H9 (cell line): ENCODE measurements around the gene KAZALD1. TPM values are rescaled to one million over a fixed set of nuclear protein-coding genes. Genes with fewer than 3 reads are reported as not detected.

Source experiments
- DNase-seq: peaks from one replicate; pipeline ENCODE4 v3.0.0-alpha.2; 2017
- H2AFZ ChIP-seq: one replicate; pipeline ENCODE4 v1.6.1; 2013; ENCODE audit warnings: mild to moderate bottlenecking, low read length, control low read depth, moderate library complexity
- H2AK5ac ChIP-seq: 2 replicates; pipeline ENCODE4 v1.6.1; 2013; ENCODE audit warnings: low read length, control low read depth, mixed read lengths; ENCODE audit not compliant: insufficient read length
- H2BK120ac ChIP-seq: one replicate; pipeline ENCODE4 v1.6.1; 2013; ENCODE audit warnings: low read depth, mild to moderate bottlenecking, low read length, control low read depth, inconsistent platforms; ENCODE audit not compliant: poor library complexity, severe bottlenecking
- H2BK12ac ChIP-seq: 2 replicates; pipeline ENCODE4 v1.6.1; 2013; ENCODE audit warnings: low read length, control low read depth, mixed read lengths, low read depth; ENCODE audit not compliant: insufficient read length
- H2BK15ac ChIP-seq: 2 replicates; pipeline ENCODE4 v1.6.1; 2013; ENCODE audit warnings: low read depth, low read length, control low read depth
- H2BK20ac ChIP-seq: one replicate; pipeline ENCODE4 v1.6.1; 2013; ENCODE audit warnings: low read depth, mild to moderate bottlenecking, low read length, control low read depth, inconsistent platforms; ENCODE audit not compliant: poor library complexity, severe bottlenecking
- H2BK5ac ChIP-seq: 2 replicates; pipeline ENCODE4 v1.6.1; 2013; ENCODE audit warnings: low read length, control low read depth, mixed read lengths; ENCODE audit not compliant: insufficient read length
- H3K14ac ChIP-seq: 2 replicates; pipeline ENCODE4 v1.6.1; 2013; ENCODE audit warnings: low read length, control low read depth; ENCODE audit not compliant: insufficient read depth
- H3K18ac ChIP-seq: 2 replicates; pipeline ENCODE4 v1.6.1; 2013; ENCODE audit warnings: low read depth, mild to moderate bottlenecking, mixed read lengths, low read length, control low read depth; ENCODE audit not compliant: insufficient read length
- H3K23ac ChIP-seq: 2 replicates; pipeline ENCODE4 v1.6.1; 2013; ENCODE audit warnings: low read length, control low read depth, mixed read lengths, low read depth; ENCODE audit not compliant: insufficient read length
- H3K23me2 ChIP-seq: 2 replicates; pipeline ENCODE4 v1.6.1; 2013; ENCODE audit warnings: low read depth, mild to moderate bottlenecking, mixed read lengths, low read length, control low read depth; ENCODE audit not compliant: insufficient read length, poor library complexity, severe bottlenecking
- H3K27ac ChIP-seq: 2 replicates; pipeline ENCODE4 v1.5.1; 2013; ENCODE audit warnings: low read length, control low read depth, mixed read lengths, low read depth; ENCODE audit not compliant: insufficient read length
- H3K27me3 ChIP-seq: 2 replicates; pipeline ENCODE4 v1.6.1; 2013; ENCODE audit warnings: low read length, control low read depth, inconsistent platforms; ENCODE audit not compliant: insufficient read depth
- H3K4ac ChIP-seq: 2 replicates; pipeline ENCODE4 v1.6.1; 2013; ENCODE audit warnings: low read depth, mild to moderate bottlenecking, control low read depth, inconsistent platforms, low read length, moderate library complexity
- H3K4me1 ChIP-seq: 2 replicates; pipeline ENCODE4 v1.6.1; 2013; ENCODE audit warnings: low read length, control low read depth, inconsistent platforms; ENCODE audit not compliant: insufficient read depth
- H3K4me2 ChIP-seq: 2 replicates; pipeline ENCODE4 v1.6.1; 2013; ENCODE audit warnings: low read length, control low read depth, mixed read lengths; ENCODE audit not compliant: insufficient read length, insufficient read depth
- H3K56ac ChIP-seq: 2 replicates; pipeline ENCODE4 v1.6.1; 2013; ENCODE audit warnings: low read depth, mild to moderate bottlenecking, mixed read lengths, low read length, control low read depth; ENCODE audit not compliant: insufficient read length
- H3K79me1 ChIP-seq: 2 replicates; pipeline ENCODE4 v1.6.1; 2013; ENCODE audit warnings: low read depth, mild to moderate bottlenecking, moderate library complexity, low read length, control low read depth, inconsistent platforms; ENCODE audit not compliant: insufficient read depth, poor library complexity, severe bottlenecking
- H3K79me2 ChIP-seq: 2 replicates; pipeline ENCODE4 v1.6.1; 2013; ENCODE audit warnings: low read length, control low read depth, inconsistent platforms; ENCODE audit not compliant: insufficient read depth
- H3K9ac ChIP-seq: 2 replicates; pipeline ENCODE4 v1.6.1; 2013; ENCODE audit warnings: low read length, control low read depth, mixed read lengths; ENCODE audit not compliant: insufficient read length; ENCODE audit errors: extremely low read depth
- H3K9me3 ChIP-seq: one replicate; pipeline ENCODE4 v1.6.1; 2013; ENCODE audit warnings: low read depth, low read length, inconsistent platforms; ENCODE audit not compliant: control insufficient read depth
- H3T11ph ChIP-seq: one replicate; pipeline ENCODE4 v1.6.1; 2013; ENCODE audit warnings: mild to moderate bottlenecking, low read length, control low read depth, inconsistent platforms
- H4K20me1 ChIP-seq: one replicate; pipeline ENCODE4 v1.6.1; 2013; ENCODE audit not compliant: control insufficient read depth, insufficient read length, insufficient read depth
- H4K5ac ChIP-seq: 2 replicates; pipeline ENCODE4 v1.6.1; 2013; ENCODE audit warnings: low read depth, mild to moderate bottlenecking, mixed read lengths, low read length, control low read depth; ENCODE audit not compliant: insufficient read length
- H4K8ac ChIP-seq: replicated peaks from 2 replicates; pipeline ENCODE4 v1.6.1; 2013; ENCODE audit warnings: low read length, control low read depth, mixed read lengths, low read depth; ENCODE audit not compliant: insufficient read length
- H4K91ac ChIP-seq: 2 replicates; pipeline ENCODE4 v1.6.1; 2013; ENCODE audit warnings: low read depth, mild to moderate bottlenecking, moderate library complexity, mixed read lengths, low read length, control low read depth; ENCODE audit not compliant: insufficient read length
- H3K27ac Mint-ChIP-seq, 3 experiments: 2 replicates in 2 of 3; 3 replicates in 1 of 3; pipeline ENCODE4 v1.8.0; 2020 to 2021; ENCODE audit warnings: mixed read lengths in 3 of 3, mild to moderate bottlenecking in 1 of 3, moderate library complexity in 1 of 3
- H3K27me3 Mint-ChIP-seq: 2 replicates; pipeline ENCODE4 v1.8.0; 2021; ENCODE audit warnings: low read depth, mild to moderate bottlenecking, moderate library complexity, mixed read lengths
- H3K36me3 Mint-ChIP-seq, 3 experiments: 2 replicates in 2 of 3; 3 replicates in 1 of 3; pipeline ENCODE4 v1.8.0; 2020 to 2021; ENCODE audit warnings: low read depth in 3 of 3, mixed read lengths in 3 of 3; ENCODE audit not compliant: insufficient read depth in 1 of 3
- H3K4me1 Mint-ChIP-seq, 2 experiments: 2 replicates each; pipeline ENCODE4 v1.8.0; 2020; ENCODE audit warnings: mixed read lengths in 2 of 2
- H3K4me3 Mint-ChIP-seq, 2 experiments: 2 replicates in 1 of 2; 3 replicates in 1 of 2; pipeline ENCODE4 v1.8.0; 2020 to 2021; ENCODE audit warnings: mild to moderate bottlenecking in 2 of 2, mixed read lengths in 2 of 2, moderate library complexity in 1 of 2
- H3K9me3 Mint-ChIP-seq, 2 experiments: 2 replicates in 1 of 2; 3 replicates in 1 of 2; pipeline ENCODE4 v1.8.0; 2020; ENCODE audit warnings: mild to moderate bottlenecking in 2 of 2, mixed read lengths in 2 of 2, moderate library complexity in 1 of 2
- WGBS: extraction: QIAGEN DNeasy Blood & Tissue Kit; methylation state at CpG from one replicate; pipeline ENCODE4 v1.1.7; 2013; ENCODE audit warnings: missing lambda C conversion rate, low lambda C conversion rate, mixed read lengths; ENCODE audit not compliant: insufficient read length; ENCODE audit errors: extremely low coverage; 5-methylcytosine and 5-hydroxymethylcytosine counted together
- total RNA-seq: library from RNA; stranded (reverse); gene quantifications from 2 replicates; pipeline ENCODE4 v1.2.1, GENCODE V29; 2021
- TF ChIP-seq, protein P1 (sequence below): fragments of 200-600 bp; sonication (generic); conservative IDR thresholded peaks from 3 replicates; pipeline ENCODE4 v1.8.0; 2021; ENCODE audit warnings: antibody characterized with exemption, mild to moderate bottlenecking

KAZALD1 gene
- total RNA-seq, 1 experiment from 2014 or later = 2.9 TPM

DNA sequence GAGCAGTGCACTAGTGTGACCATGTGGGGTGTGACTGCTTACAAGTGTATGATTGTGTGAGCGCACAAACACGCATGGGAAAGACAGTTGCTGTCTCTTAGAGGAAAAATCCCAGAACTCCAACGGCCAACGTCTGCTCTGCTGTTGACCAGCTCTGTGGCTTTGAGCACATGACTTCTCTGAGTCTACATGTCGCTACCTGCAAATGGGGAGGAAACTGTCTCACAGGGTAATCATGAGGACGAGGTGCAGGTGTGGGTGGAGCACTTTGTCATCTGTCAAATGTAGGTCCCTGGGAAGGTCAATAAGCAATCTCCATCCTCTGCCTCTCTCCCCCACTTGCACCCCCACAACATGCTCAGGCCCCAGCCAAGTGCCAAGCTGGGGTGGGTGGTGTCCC, 38.1 kb downstream of the KAZALD1 start:
- Histone ChIP-seq H3K4me1 (no peaks in the 10 kb centered on the region; the same call in 1 of the 2 replicates), H3K27me3 (peaks cover 3% of the 10 kb centered on the region), H4K20me1 (no peaks in the 10 kb centered on the region), H3K79me2 (no peaks in the 10 kb centered on the region), H3K27ac (no peak overlapping the region), H2BK20ac (no peak overlapping the region), H2BK120ac (no peak overlapping the region), H3K23ac (no peak overlapping the region), H3T11ph (no peak overlapping the region), H3K56ac (no peak overlapping the region), H2BK12ac (no peak overlapping the region), H3K14ac (no peak overlapping the region), H3K79me1 (no peaks in the 10 kb centered on the region), H3K9ac (no peak overlapping the region), H2BK5ac (no peak overlapping the region), H3K4ac (no peak overlapping the region), H3K18ac (no peak overlapping the region), H3K4me2 (no peak overlapping the region), H2AFZ (no peak overlapping the region), H4K91ac (no peak overlapping the region), H4K5ac (no peak overlapping the region), H4K8ac (no peak overlapping the region), H2AK5ac (no peak overlapping the region), H3K9me3 (no peaks in the 10 kb centered on the region), H3K23me2 (no peaks in the 10 kb centered on the region), H2BK15ac (no peak overlapping the region)
- TF ChIP-seq, protein P1, sequence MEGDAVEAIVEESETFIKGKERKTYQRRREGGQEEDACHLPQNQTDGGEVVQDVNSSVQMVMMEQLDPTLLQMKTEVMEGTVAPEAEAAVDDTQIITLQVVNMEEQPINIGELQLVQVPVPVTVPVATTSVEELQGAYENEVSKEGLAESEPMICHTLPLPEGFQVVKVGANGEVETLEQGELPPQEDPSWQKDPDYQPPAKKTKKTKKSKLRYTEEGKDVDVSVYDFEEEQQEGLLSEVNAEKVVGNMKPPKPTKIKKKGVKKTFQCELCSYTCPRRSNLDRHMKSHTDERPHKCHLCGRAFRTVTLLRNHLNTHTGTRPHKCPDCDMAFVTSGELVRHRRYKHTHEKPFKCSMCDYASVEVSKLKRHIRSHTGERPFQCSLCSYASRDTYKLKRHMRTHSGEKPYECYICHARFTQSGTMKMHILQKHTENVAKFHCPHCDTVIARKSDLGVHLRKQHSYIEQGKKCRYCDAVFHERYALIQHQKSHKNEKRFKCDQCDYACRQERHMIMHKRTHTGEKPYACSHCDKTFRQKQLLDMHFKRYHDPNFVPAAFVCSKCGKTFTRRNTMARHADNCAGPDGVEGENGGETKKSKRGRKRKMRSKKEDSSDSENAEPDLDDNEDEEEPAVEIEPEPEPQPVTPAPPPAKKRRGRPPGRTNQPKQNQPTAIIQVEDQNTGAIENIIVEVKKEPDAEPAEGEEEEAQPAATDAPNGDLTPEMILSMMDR = no peak
- Mint-ChIP-seq H3K9me3 (no peaks in the 10 kb centered on the region), H3K4me1 (peaks cover 4 to 7% of the 10 kb centered on the region in 2 experiments), H3K27ac (no peak overlapping the region), H3K4me3 (no peak overlapping the region), H3K36me3 (no peaks in the 10 kb centered on the region), H3K27me3 (peaks cover 78% of the 10 kb centered on the region)
- no CpG with 5 or more reads among the region's 6 CpGs for WGBS
- DNase-seq = no peak
